OCI-LY7 (cell line): ENCODE measurements around the gene PAFAH2. TPM values are rescaled to one million over a fixed set of nuclear protein-coding genes. Genes with fewer than 3 reads are reported as not detected.

Experiments used
- BruUV-seq: library from RNA; stranded (reverse); fragments of 400-500 nt; replicated peaks from 2 replicates; lab custom pipeline; 2021; lab: Mats Ljungman, UMichigan
- CTCF ChIA-PET: fragments of 300-600 bp; sonication (Branson Sonifier 250); formaldehyde crosslinking; loops from one replicate; lab custom pipeline; 2022; ENCODE audit warnings: antibody characterized with exemption; ENCODE audit not compliant: unreplicated experiment; lab: Charles Lee
- POLR2A ChIA-PET: fragments of 300-600 bp; sonication (Branson Sonifier 250); formaldehyde crosslinking; loops from one replicate; lab custom pipeline; 2022; ENCODE audit warnings: antibody characterized with exemption; lab: Charles Lee
- DNase-seq: peaks from one replicate; pipeline ENCODE4 v3.0.0-alpha.2; 2015; ENCODE audit warnings: low spot score
- H2AFZ ChIP-seq: fragments of 200-600 bp; sonication (generic), shearing (Covaris generic); 2 replicates; pipeline ENCODE4 v1.6.1; 2014; ENCODE audit warnings: mild to moderate bottlenecking, antibody characterized with exemption, low read length, moderate library complexity
- H3K27ac ChIP-seq: fragments of 200-600 bp; sonication (generic); 2 replicates; pipeline ENCODE4 v1.5.1; 2014; ENCODE audit warnings: mixed run types, low read depth, mild to moderate bottlenecking, moderate library complexity, low read length, inconsistent platforms; ENCODE audit not compliant: poor library complexity, severe bottlenecking
- H3K36me3 ChIP-seq: fragments of 200-600 bp; sonication (generic); 2 replicates; pipeline ENCODE4 v1.6.1; 2014; ENCODE audit warnings: mild to moderate bottlenecking, antibody characterized with exemption, low read length, moderate library complexity, mixed read lengths; ENCODE audit not compliant: insufficient read depth
- H3K4me1 ChIP-seq: fragments of 200-600 bp; sonication (generic); 2 replicates; pipeline ENCODE4 v1.5.1; 2014; ENCODE audit warnings: mild to moderate bottlenecking, low read length; ENCODE audit not compliant: insufficient read depth, poor library complexity, severe bottlenecking
- H3K4me2 ChIP-seq: fragments of 200-600 bp; sonication (generic); 2 replicates; pipeline ENCODE4 v1.6.1; 2014; ENCODE audit warnings: mild to moderate bottlenecking, low read length
- H3K4me3 ChIP-seq: fragments of 200-600 bp; sonication (generic); 2 replicates; pipeline ENCODE4 v1.5.1; 2014; ENCODE audit warnings: mild to moderate bottlenecking, low read depth, low read length; ENCODE audit not compliant: poor library complexity, severe bottlenecking
- H3K79me2 ChIP-seq: fragments of 200-600 bp; sonication (generic); 2 replicates; pipeline ENCODE4 v1.6.1; 2016; ENCODE audit warnings: low read depth, mild to moderate bottlenecking, low read length, moderate library complexity, mixed read lengths; ENCODE audit not compliant: insufficient read depth
- H3K9me2 ChIP-seq: fragments of 200-600 bp; sonication (generic); 2 replicates; pipeline ENCODE4 v1.6.1; 2016; ENCODE audit warnings: mild to moderate bottlenecking, low read length, mixed read lengths; ENCODE audit not compliant: insufficient read depth
- H3K9me3 ChIP-seq: fragments of 200-600 bp; sonication (generic); 2 replicates; pipeline ENCODE4 v1.6.1; 2014; ENCODE audit warnings: mild to moderate bottlenecking, mixed run types, low read length, mixed read lengths
- H4K20me1 ChIP-seq: fragments of 200-600 bp; sonication (generic); 2 replicates; pipeline ENCODE4 v1.6.1; 2014; ENCODE audit warnings: mild to moderate bottlenecking, antibody characterized with exemption, low read length, moderate library complexity, mixed read lengths; ENCODE audit not compliant: insufficient read depth
- EZH2phosphoT487 ChIP-seq: fragments of 200-600 bp; sonication (generic); IDR thresholded peaks from 2 replicates; pipeline ENCODE4 v1.6.1; 2018; ENCODE audit warnings: low read depth, borderline replicate concordance, mild to moderate bottlenecking, mixed run types, antibody characterized with exemption, low read length, moderate library complexity, mixed read lengths
- intact Hi-C: fragments of 100-400 bp; cut with micrococcal nuclease; formaldehyde crosslinking; loops from one replicate; pipeline ENCODE4 v1.10.0; 2022; ENCODE audit not compliant: unreplicated experiment
- total RNA-seq, 2 experiments: library from RNA; depleted of rRNA in 1 of 2; stranded (reverse); fragments of >200 nt in 1 of 2; shearing (Covaris generic) in 1 of 2; gene quantifications; 2 replicates each; pipeline ENCODE4 v1.2.3, GENCODE V29; 2014 to 2022
- TF ChIP-seq, protein P1 (sequence below): fragments of 200-600 bp; sonication (generic); conservative IDR thresholded peaks from 2 replicates; pipeline ENCODE4 v1.5.1; 2014; ENCODE audit warnings: mild to moderate bottlenecking, antibody characterized with exemption, low read length, moderate library complexity, mixed read lengths

PAFAH2 gene
- total RNA-seq, 2 experiments from 2014 or later: 2.9 to 7.3 TPM

DNA sequence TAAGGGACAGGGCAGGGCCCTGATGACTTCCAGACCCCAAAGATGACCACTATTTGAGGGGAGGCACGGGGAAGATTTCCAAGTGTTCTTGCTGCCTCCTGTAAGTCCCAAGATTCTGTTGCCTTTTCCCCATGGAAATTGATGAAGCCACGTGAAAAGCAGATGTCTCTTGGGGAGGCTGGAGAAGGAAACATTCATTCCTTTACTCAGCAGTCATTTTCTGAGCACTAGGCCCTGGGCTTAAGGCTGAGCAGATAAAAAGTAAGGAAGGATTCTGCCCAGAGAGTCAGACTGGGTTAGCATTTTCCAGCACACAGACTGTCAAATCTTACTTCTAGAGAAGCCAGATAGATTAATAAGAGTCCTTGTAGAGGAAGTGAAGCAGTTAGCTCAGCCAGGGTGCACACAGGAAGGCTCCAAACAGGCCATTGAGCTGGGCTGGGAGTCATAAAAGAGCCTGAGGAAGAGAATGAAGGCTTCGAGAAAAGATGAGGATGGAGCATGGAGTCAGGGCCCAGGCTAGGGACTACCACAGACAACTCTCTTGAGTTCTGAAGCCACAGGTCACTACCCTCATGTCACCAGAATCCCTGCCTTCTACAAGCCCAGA, 33.9 kb upstream of the PAFAH2 start:
- H3K36me3 ChIP-seq: no peaks in the 10 kb centered on the region
- DNase-seq: no peak
- no peak overlapping the region for H3K27ac ChIP-seq
- intact Hi-C loops: no loop called here
- no peaks in the 10 kb centered on the region for H3K9me2 ChIP-seq
- H3K9me3 ChIP-seq: no peaks in the 10 kb centered on the region
- H3K4me1 ChIP-seq: peaks cover 7% of the 10 kb centered on the region
- H4K20me1 ChIP-seq: no peaks in the 10 kb centered on the region
- H3K79me2 ChIP-seq: no peaks in the 10 kb centered on the region
- ChIA-PET POLR2A (no interaction called here), CTCF (no interaction called here)
- no TSS peak for BruUV-seq
- no peak for TF ChIP-seq EZH2phosphoT487
- TF ChIP-seq, protein P1, sequence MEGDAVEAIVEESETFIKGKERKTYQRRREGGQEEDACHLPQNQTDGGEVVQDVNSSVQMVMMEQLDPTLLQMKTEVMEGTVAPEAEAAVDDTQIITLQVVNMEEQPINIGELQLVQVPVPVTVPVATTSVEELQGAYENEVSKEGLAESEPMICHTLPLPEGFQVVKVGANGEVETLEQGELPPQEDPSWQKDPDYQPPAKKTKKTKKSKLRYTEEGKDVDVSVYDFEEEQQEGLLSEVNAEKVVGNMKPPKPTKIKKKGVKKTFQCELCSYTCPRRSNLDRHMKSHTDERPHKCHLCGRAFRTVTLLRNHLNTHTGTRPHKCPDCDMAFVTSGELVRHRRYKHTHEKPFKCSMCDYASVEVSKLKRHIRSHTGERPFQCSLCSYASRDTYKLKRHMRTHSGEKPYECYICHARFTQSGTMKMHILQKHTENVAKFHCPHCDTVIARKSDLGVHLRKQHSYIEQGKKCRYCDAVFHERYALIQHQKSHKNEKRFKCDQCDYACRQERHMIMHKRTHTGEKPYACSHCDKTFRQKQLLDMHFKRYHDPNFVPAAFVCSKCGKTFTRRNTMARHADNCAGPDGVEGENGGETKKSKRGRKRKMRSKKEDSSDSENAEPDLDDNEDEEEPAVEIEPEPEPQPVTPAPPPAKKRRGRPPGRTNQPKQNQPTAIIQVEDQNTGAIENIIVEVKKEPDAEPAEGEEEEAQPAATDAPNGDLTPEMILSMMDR: no peak
- no peak overlapping the region for H3K4me3 ChIP-seq
- no peak overlapping the region for H2AFZ ChIP-seq
- H3K4me2 ChIP-seq: no peak overlapping the region

DNA sequence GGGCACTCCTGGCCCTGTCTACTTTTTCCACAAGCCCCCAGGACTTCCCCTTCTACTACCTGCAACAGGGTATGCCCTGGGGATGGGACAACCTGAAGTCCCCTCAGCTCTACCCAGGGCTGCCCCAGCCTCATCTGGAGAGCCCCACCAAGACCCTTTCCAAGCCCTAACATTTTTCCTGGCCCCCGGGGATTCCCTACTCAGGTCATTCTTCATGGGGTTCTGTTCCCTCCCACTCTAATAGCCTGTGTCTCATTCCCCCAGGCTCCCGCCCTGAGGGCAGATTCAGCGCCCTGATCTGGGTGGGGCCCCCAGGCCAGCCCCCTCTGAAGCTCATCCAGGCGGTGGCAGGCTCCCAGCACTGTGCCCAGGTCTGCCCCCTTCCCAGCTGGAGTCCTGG, 33.3 kb upstream of the PAFAH2 start:
- Histone ChIP-seq H3K4me2 (no peak overlapping the region), H3K4me1 (peaks cover 7% of the 10 kb centered on the region), H3K36me3 (no peaks in the 10 kb centered on the region), H3K79me2 (no peaks in the 10 kb centered on the region), H3K27ac (no peak overlapping the region), H2AFZ (no peak overlapping the region), H3K9me2 (no peaks in the 10 kb centered on the region), H3K4me3 (no peak overlapping the region), H3K9me3 (no peaks in the 10 kb centered on the region), H4K20me1 (no peaks in the 10 kb centered on the region)
- intact Hi-C loops: no loop called here
- ChIA-PET CTCF (no interaction called here), POLR2A (no interaction called here)
- TF ChIP-seq, protein P1: no peak
- TF ChIP-seq EZH2phosphoT487: no peak
- BruUV-seq: no TSS peak
- DNase-seq: no peak

DNA sequence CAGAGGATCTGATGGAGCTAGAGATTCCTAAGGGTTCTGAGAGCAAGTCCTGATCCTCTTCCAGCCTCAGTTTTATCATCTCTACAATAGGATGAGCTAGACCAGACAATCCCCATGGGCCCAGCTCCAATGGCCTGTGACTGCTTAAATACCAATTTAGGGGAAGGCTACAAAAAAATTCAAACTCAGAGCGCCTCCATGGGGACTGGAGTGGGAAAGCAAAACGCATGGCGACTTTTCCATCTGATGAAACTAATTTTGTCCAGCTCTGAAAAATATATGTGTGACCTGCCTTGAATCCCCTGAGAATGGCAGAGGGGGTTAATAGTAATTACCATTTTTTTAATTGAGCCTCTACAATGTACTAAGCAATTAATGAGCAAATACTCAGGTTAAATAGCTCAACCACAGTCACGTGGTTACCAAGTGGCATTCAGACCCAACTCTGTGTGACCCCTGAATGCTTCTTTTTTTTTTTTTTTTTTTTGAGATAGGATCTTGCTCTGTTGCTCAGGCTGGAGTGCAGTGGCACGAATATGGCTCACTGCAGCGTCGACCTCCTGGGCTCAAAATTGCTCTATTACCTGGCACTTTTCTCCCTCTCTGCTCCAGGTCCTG, 32.1 kb upstream of the PAFAH2 start:
- no TSS peak for BruUV-seq
- H3K4me3 ChIP-seq: no peak overlapping the region
- no peaks in the 10 kb centered on the region for H3K9me2 ChIP-seq
- no peaks in the 10 kb centered on the region for H3K79me2 ChIP-seq
- ChIA-PET POLR2A (interaction anchor here (0.7 to 1.2 kb wide), 3 partner anchors 28 to 204 kb away, joined by 3 to 4 read pairs (median 3); partner anchors contain the start of gene CEP85), CTCF (no interaction called here)
- intact Hi-C loops: no loop called here
- H3K4me1 ChIP-seq: peaks cover 6% of the 10 kb centered on the region
- H3K9me3 ChIP-seq: no peaks in the 10 kb centered on the region
- DNase-seq: no peak
- H4K20me1 ChIP-seq: no peaks in the 10 kb centered on the region
- H3K36me3 ChIP-seq: no peaks in the 10 kb centered on the region
- TF ChIP-seq EZH2phosphoT487: no peak
- TF ChIP-seq, protein P1: peak; percentile 51
- H3K4me2 ChIP-seq: no peak overlapping the region
- no peak overlapping the region for H3K27ac ChIP-seq
- no peak overlapping the region for H2AFZ ChIP-seq
